ENCODE measurements around the gene FXN.

FXN gene

DNA sequence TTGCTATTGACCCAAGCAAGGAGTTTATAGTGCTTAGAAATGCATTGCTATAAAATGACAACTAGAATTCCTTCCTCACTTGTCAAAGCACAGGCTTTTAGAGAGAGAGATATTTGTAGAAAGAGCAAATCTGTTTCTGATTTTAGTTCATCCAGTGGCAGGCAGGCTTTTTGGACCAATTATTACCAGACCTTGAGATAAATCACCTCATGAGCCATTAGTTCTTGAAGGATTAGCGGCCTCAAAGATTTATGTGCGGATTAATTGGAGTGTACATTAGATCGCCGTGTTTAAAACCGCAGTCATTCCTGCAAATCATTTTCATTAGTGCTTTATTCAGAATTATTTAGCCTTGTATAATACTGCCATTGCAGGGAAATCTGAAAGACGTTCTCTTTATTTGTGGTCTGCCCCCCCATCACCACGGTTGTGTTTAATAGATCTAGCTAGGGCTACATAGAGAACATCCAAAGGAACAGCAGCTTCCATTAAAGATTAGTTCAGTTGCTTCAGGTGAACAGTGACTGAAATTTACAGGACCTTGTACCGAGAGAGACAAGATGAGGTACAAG is 109.7 kb downstream of the FXN start:
- no peak for DNase-seq

DNA sequence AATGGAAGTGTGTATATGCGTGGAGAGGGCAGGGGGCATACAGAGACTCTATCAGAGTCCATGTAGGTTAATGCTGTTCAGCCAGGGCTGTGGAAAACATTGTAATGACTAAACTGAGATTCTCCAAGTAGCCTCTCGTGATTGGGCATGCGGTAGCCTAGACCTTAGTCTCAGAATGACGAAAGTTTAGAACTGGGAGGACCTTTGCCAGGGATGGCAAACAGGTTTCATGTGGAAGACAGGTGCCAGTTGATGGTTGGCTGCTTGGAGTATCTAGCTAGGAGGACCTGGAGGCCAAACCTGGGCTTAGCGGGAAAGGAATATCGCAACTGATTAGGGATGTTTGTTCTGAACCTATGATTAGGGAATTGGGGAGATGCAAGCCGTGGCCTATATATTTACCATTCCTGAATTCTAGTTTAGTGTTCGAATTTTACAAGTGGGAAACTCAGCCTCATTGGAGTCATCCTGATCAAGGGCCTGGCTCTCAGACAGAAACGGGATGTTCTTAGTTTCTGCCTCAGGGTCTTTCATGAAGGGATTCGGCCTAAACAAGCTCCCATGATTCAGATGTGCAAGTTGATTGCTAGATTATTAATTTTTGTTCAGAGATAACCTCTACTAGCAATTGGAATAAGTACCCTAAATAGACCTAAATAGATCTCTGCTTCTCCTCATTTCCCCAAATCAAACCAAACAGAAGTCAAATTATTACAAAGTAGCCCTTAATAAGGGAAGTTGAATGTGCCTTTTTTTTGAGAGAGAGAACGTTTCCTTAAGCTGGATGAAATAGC is 111.7 kb downstream of the FXN start:
- DNase-seq = no peak

DNA sequence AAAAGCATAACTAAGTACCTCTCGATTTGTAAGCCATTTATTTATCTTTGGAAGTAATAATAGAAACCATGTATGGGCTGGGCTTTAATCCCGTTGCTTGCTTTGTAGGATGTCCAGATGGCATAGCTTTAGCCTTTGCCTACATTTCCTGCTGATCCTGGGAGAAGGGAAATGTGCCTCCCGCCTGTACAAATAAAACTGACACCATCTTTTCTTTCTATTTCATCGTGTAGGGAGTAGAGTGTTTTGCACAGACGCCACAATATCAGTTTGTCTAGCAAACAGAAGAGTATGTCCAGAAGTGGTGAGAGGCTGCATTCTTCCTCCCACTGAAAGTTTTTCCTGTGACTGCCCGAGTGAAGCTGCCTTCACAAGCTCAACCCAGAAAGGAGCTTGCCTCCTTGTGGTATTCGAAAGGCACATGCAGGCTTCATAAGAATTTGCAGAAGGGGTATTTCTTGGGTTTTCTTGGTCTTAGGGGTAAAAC is 113.8 kb downstream of the FXN start:
- DNase-seq = no peak
